Retinal pigment epithelial cell (primary cell): ENCODE measurements around the gene MYO18B.
"Not testable (repeated sequence)": the region's sequence is repeated elsewhere in the genome, so short reads cannot be mapped to it uniquely, and the experiment has no call there.

Experiments used
- DNase-seq: peaks from one replicate; pipeline ENCODE4 v3.0.0-alpha.2; 2010; ENCODE audit warnings: low read depth
- H3K4me3 ChIP-seq: 2 replicates; pipeline ENCODE4 v1.5.1; 2011; ENCODE audit warnings: mild to moderate bottlenecking, low read length, control low read depth, moderate library complexity
- TF ChIP-seq, protein P1 (sequence below): conservative IDR thresholded peaks from 2 replicates; pipeline ENCODE4 v1.5.1; 2011; ENCODE audit warnings: low read depth, low read length, control low read depth, inconsistent platforms

MYO18B gene

DNA sequence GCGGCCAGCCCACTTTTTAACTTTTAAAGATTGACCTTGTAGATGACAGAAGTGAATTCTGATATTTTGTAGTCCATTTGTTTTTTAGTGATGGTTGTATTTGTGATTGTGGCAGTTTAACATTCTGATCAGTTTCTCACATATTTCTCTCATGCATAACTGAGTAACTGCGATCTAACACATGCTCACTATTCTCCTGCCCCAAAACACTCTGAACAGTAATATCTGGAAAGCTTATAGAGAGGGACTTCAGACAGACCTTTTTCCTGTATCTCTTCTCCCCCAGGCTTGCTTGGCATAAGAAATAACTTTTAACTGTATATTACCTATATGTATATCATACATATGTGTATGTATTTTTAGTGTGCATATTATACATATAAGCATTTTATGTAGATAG lies 37.3 kb upstream of the MYO18B start:
- TF ChIP-seq, protein P1, sequence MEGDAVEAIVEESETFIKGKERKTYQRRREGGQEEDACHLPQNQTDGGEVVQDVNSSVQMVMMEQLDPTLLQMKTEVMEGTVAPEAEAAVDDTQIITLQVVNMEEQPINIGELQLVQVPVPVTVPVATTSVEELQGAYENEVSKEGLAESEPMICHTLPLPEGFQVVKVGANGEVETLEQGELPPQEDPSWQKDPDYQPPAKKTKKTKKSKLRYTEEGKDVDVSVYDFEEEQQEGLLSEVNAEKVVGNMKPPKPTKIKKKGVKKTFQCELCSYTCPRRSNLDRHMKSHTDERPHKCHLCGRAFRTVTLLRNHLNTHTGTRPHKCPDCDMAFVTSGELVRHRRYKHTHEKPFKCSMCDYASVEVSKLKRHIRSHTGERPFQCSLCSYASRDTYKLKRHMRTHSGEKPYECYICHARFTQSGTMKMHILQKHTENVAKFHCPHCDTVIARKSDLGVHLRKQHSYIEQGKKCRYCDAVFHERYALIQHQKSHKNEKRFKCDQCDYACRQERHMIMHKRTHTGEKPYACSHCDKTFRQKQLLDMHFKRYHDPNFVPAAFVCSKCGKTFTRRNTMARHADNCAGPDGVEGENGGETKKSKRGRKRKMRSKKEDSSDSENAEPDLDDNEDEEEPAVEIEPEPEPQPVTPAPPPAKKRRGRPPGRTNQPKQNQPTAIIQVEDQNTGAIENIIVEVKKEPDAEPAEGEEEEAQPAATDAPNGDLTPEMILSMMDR: no peak
- DNase-seq: no peak
- H3K4me3 ChIP-seq: no peak overlapping the region

DNA sequence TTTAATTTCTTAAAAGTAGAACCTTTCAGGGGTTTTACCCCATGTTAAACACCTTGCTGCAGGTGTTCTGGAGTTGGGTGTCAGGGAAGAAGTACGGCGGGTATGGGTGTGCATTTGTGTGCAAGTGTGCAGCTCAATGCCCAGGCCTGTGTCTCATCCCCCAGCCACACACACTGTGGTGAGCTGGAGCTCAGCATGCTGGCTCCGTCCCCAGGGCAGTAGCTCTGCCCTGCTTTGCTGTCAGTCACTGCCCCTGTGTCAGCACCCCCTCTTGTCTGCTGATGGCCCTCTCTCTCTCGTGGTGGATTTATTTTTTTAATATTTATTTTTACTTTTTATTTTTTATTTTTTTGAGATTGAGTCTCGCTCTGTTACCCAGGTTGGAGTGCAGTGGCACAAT lies 35.8 kb upstream of the MYO18B start:
- DNase-seq: no peak
- TF ChIP-seq, protein P1: no peak
- no peak overlapping the region for H3K4me3 ChIP-seq

DNA sequence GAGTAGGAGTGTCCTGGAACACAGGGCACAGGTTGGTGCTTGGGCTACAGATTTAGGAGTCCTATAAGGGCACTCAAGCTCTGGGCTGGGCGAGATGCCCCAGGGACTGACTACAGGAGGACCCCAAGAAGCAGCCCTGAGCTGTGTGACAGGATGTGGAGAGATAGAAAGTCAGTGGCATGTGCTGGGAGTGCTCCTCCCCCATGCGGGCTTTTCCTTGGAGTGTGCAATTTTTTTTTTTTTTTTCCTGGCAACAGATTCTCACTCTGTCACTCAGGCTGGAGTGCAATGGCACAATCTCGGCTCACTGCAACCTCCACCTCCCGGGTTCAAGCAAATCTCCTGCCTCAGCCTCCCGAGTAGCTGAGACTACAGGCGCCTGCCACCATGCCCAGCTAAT lies 33.6 kb upstream of the MYO18B start:
- H3K4me3 ChIP-seq, DNase-seq: not testable (repeated sequence)

DNA sequence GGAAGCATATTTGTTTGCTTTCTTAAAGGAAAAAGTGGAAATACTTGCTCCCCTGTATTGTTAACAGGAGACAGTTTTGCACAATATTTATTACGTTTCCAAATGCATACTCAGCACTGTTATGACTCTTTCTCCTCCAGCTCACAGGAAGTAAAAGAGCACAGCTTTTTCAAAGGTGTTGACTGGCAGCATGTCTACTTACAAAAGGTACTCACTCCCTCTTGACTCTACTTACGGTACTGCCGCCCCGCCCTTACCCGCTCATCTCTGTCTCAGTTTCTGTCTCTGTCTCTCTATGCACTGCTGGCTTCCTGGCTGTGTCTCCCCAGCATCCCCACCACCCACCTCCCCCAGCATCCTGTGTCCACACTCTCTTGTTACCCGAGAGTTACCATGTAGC lies 32.2 kb upstream of the MYO18B start:
- no peak overlapping the region for H3K4me3 ChIP-seq
- TF ChIP-seq, protein P1: no peak
- DNase-seq: no peak

DNA sequence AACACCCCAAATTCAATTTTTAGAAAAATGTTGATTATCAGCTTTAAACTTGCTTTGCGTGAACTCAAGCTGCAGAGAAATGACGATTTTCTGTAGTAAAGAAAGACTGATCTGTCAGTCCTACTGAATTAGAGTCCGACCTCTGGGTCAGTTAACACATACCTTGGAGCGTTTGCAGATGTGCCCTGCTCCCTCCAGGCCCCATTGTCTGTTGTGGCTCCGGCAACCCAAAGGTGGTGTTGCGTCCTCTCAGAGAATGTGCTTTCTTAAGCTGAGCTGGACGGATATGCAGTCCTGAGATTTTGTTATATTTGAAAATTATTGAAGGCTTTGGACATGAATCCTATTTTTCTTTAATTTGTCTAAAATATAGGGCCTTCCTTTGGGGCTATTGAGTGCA lies 31.5 kb upstream of the MYO18B start:
- H3K4me3 ChIP-seq: no peak overlapping the region
- TF ChIP-seq, protein P1: no peak

DNA sequence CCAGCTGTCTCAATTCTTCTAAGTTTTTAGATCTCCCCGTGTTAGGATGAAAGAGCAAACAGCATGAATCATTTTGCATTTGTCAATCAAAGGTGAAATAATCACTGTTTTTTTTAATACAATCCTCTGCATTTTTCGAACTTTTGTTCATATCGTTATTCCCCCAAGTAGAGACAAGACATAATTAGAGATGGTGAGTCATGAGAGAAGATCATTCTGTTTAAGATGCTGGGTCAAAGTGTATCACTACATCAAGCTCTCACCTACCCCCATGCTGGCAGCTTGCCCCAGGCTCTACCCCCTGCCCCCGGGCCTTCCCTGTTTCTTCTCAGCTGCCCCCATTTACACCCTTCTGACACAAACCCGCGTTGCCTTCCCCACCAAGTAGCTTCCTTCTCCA lies 30.5 kb upstream of the MYO18B start:
- H3K4me3 ChIP-seq: no peak overlapping the region
- TF ChIP-seq, protein P1: no peak

More for the DNA sequence above, 31.5 kb upstream of the MYO18B start:
- no peak for DNase-seq

DNA sequence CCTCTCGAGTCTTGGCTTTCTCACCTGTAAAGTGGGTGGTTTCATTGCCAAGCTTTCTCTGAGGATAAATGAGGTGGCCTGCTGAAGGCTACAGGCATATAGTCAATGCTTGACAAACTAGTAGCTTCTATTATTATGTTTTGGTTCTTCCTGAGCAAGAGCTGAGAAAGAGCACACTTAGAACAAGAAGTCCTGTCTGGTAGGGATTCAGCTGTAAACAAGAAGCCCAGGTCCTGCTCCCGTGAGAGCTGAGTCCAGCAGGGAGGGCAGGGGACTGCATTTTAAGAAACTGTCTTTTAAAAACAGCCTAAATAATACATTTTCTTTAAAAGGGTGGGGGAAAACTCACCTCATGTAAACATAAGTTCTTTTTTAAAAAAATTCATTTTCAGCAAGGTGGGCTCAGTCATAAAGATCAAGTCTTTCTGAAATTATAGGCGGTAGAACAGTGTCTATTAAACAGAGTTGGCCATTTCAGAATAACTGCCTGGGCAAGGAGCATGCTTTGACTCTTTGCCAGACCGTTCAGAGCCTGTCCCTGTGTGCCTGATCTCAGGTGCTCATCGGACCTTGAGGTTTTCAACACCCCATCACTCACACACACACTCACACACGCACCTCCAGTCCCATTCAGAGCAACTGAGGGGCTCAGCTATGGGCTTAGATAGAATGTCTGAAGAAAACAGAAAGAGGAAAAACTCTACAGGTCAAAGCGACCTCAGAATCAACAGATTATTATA lies 29.2 kb upstream of the MYO18B start:
- DNase-seq: no peak
- H3K4me3 ChIP-seq: no peak overlapping the region
- TF ChIP-seq, protein P1: no peak

More for the DNA sequence above, 30.5 kb upstream of the MYO18B start:
- DNase-seq: no peak
